ENCODE measurements around the gene ALKBH6. TPM values are rescaled to one million over a fixed set of nuclear protein-coding genes. Genes with fewer than 3 reads are reported as not detected.

Gene ALKBH6
- total RNA-seq, 1 donor from 2014 or later, result 7.8 TPM

- DNase-seq, result peak; percentile 79
- peak; percentile 89 for ATAC-seq
- intact Hi-C loops (cut with micrococcal nuclease), result no loop called here
These were observed 18.5 kb upstream of the ALKBH6 start, which contains the start of gene CLIP3 for GRCh38 chr19:36032251-36033104. TSS of gene CLIP3 (minus strand) at chr19:36032873. CDS start at chr19:36032357, 516 bp downstream.

GRCh38 chr19:36031308-36031707, 17.3 kb upstream of the ALKBH6 start:
- DNase-seq, result no peak
- no peak for ATAC-seq
- intact Hi-C loops (cut with micrococcal nuclease), result no loop called here

- ATAC-seq, result no peak
- intact Hi-C loops (cut with micrococcal nuclease), result no loop called here
- no peak for DNase-seq
These were observed 16.5 kb upstream of the ALKBH6 start for GRCh38 chr19:36030264-36031148.

- intact Hi-C loops (cut with micrococcal nuclease), result no loop called here
- no peak for ATAC-seq
- DNase-seq, result no peak
These were observed 14.5 kb upstream of the ALKBH6 start for GRCh38 chr19:36028313-36029041.

GRCh38 chr19:36027696-36028095, 13.7 kb upstream of the ALKBH6 start:
- DNase-seq, result no peak
- ATAC-seq, result no peak
- intact Hi-C loops (cut with micrococcal nuclease), result no loop called here

GRCh38 chr19:36026091-36026876, 12.3 kb upstream of the ALKBH6 start:
- no peak for DNase-seq
- intact Hi-C loops (cut with micrococcal nuclease), result no loop called here
- no peak for ATAC-seq

GRCh38 chr19:36025541-36025940, 11.5 kb upstream of the ALKBH6 start:
- DNase-seq, result no peak
- intact Hi-C loops (cut with micrococcal nuclease), result no loop called here
- ATAC-seq, result no peak

- intact Hi-C loops (cut with micrococcal nuclease), result no loop called here
- DNase-seq (no peak), ATAC-seq (no peak)
These were observed 9.4 kb upstream of the ALKBH6 start for GRCh38 chr19:36023432-36023831.

- intact Hi-C loops (cut with micrococcal nuclease), result no loop called here
These were observed 5.2 kb upstream of the ALKBH6 start for GRCh38 chr19:36019061-36019670.

GRCh38 chr19:36013280-36014011, 567 bp downstream of the ALKBH6 start:
- ATAC-seq (no peak), DNase-seq (no peak)
- intact Hi-C loops (cut with micrococcal nuclease), result no loop called here

More at GRCh38 chr19:36019061-36019670, 5.2 kb upstream of the ALKBH6 start:
- no peak for ATAC-seq
- no peak for DNase-seq

GRCh38 chr19:36010402-36010801, 3.6 kb downstream of the ALKBH6 start:
- no peak for ATAC-seq
- no peak for DNase-seq
- intact Hi-C loops (cut with micrococcal nuclease), result no loop called here

GRCh38 chr19:36009633-36010379, 4.2 kb downstream of the ALKBH6 start:
- no peak for DNase-seq
- ATAC-seq, result no peak
- intact Hi-C loops (cut with micrococcal nuclease), result no loop called here

- ATAC-seq (peak; percentile 64), DNase-seq (peak; percentile 84)
- intact Hi-C loops (cut with micrococcal nuclease), result no loop called here
These were observed 4.8 kb downstream of the ALKBH6 start for GRCh38 chr19:36009220-36009619.

- ATAC-seq (no peak), DNase-seq (no peak)
- intact Hi-C loops (cut with micrococcal nuclease), result no loop called here
These were observed 5.6 kb downstream of the ALKBH6 start, which contains the start of gene SYNE4 for GRCh38 chr19:36008336-36008978. TSS of gene SYNE4 (minus strand) at chr19:36008813. CDS start at chr19:36008681, 132 bp downstream.

- intact Hi-C loops (cut with micrococcal nuclease), result no loop called here
- DNase-seq, result no peak
- no peak for ATAC-seq
These were observed 7.1 kb downstream of the ALKBH6 start for GRCh38 chr19:36006955-36007354.

GRCh38 chr19:36003284-36003683, 10.7 kb downstream of the ALKBH6 start:
- ATAC-seq, result no peak

More at GRCh38 chr19:36003284-36003683, 10.7 kb downstream of the ALKBH6 start:
- no peak for DNase-seq
- intact Hi-C loops (cut with micrococcal nuclease), result no loop called here
